GM18868 (cell line): ENCODE results near the gene RPL26.

Experiments
- ATAC-seq: cut with Tn5 transposase; IDR thresholded peaks from one replicate; pipeline ENCODE4 v1.9.1; 2021; ENCODE audit warnings: mild to moderate bottlenecking, moderate library complexity; ENCODE audit not compliant: unreplicated experiment

The RPL26 gene

GRCh38 chr17:8332128-8332527 is 50.9 kb downstream of the RPL26 start:
- no peak for ATAC-seq
